ENCODE data around the gene GCGR. TPM values are rescaled to one million over a fixed set of nuclear protein-coding genes. Genes with fewer than 3 reads are reported as not detected.
A peak's percentile ranks its signal among the peaks of the same experiment; 100 is the strongest.

GCGR gene
- total and polyA plus RNA-seq, 7 donors: 0.03 to 0.08 TPM; not detected in 5

DNA sequence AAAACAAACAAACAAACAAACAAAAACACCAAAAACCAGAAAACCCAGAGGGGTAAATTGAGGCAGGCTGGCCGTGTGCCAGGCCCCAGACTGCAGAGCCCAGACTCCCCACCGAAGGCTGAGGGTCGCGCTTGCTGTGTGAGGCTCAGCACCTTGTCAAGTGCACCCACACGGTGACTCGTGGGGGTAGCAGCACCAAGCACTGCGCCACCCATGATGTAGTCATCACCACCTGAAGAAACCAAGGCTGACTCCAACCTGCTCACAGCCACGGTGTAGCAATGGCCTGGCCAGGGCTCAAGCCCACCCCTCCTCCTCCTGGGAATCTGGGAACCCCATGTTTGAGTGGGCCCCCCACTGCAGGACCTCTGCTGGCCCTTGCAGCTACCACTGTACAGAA is 17.2 kb downstream of the GCGR start:
- Histone ChIP-seq H3K4me3 (peak overlapping the region; percentile 18), H3K9me3 (no peaks in the 10 kb centered on the region), H3K27me3 (ENCODE audit: insufficient read depth in 3 of 3, low read length in 2 of 3) (peaks cover 0 to 1% (median 0%) of the 10 kb centered on the region in 3 donors), H3K4me1 (peaks cover 20% of the 10 kb centered on the region), H3K27ac (peak overlapping the region; percentile 89), H3K36me3 (ENCODE audit: insufficient read depth in 1 of 2, low read depth in 1 of 2) (no peaks in the 10 kb centered on the region)
- TF ChIP-seq, protein P1, sequence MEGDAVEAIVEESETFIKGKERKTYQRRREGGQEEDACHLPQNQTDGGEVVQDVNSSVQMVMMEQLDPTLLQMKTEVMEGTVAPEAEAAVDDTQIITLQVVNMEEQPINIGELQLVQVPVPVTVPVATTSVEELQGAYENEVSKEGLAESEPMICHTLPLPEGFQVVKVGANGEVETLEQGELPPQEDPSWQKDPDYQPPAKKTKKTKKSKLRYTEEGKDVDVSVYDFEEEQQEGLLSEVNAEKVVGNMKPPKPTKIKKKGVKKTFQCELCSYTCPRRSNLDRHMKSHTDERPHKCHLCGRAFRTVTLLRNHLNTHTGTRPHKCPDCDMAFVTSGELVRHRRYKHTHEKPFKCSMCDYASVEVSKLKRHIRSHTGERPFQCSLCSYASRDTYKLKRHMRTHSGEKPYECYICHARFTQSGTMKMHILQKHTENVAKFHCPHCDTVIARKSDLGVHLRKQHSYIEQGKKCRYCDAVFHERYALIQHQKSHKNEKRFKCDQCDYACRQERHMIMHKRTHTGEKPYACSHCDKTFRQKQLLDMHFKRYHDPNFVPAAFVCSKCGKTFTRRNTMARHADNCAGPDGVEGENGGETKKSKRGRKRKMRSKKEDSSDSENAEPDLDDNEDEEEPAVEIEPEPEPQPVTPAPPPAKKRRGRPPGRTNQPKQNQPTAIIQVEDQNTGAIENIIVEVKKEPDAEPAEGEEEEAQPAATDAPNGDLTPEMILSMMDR (IDR thresholded peaks at IDR 0.05): no peak
- DNase-seq (no peak), ATAC-seq (peak; percentile 4 to 7 (median 5))
- intact Hi-C loops (cut with DNase I): loop anchor here in 1 of 2 donors (5.0 kb wide), 1 partner anchor 36 kb away; no protein-coding TSS in a partner anchor
- WGBS, 3 donors: 72 to 76% (median 75%) methylated on average over 8 of the region's 8 CpGs

DNA sequence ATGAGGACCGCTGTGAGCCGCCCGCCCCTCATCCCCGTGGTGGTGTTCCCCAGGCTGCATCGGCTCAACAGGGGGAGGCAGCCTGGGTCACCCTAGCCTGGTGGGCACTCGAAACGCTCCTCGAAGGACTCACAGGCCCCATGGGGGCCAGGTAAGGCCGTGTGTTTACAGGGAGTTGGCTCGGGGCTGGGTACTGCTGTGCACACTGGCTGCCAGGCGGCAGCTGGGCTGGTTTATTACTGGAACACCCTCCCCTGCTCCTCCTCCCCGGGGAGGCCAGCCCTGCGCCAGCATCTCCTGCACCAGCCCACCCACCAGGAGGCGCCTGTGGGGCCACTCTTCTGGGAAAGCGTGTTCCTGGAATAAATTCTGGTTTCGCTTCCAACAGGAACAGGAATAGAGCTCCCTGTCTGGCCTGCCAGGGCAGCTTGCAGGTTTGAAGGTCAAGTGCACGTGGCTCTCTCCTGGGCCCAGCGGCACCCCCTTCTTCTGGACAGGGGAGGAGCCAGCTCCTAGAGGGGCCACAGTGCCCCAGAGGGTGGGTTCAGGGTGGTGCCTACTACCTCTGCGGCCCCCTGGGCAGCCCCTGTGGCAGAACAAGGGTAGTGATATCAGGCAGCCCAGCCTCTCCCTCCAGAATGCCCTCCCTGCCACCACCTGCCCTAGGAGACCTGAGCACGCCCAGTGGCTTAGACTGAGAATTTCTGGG is 17.8 kb downstream of the GCGR start:
- intact Hi-C loops (cut with DNase I): loop anchor here (2.0 to 5.0 kb wide), 2 partner anchors 33 to 36 kb away; no protein-coding TSS in a partner anchor
- DNase-seq: peak; percentile 86 to 95

DNA sequence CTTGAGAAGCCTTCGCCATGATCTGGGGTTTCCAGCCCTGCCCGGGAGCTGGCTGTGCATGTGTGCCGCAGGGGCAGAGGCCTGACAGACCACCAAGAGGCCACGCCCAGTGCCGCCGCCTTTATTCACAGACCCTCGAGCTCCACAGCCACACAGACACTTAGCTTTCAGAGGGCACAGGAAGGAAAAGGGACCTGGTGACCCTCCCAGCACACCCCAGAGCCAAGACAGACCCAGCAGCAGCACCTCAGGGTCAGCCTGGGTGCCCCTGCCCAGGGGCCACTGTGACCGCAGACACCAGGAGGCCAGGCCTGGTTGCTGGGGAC is 18.3 kb downstream of the GCGR start:
- 67 to 76% (median 69%) methylated on average over 8 of the region's 8 CpGs for WGBS, 3 donors
- Histone ChIP-seq H3K27me3 (ENCODE audit: insufficient read depth in 3 of 3, low read length in 2 of 3) (no peaks in the 10 kb centered on the region), H3K27ac (peak overlapping the region; percentile 89), H3K4me1 (peaks cover 20% of the 10 kb centered on the region), H3K36me3 (ENCODE audit: insufficient read depth in 1 of 2, low read depth in 1 of 2) (no peaks in the 10 kb centered on the region), H3K9me3 (no peaks in the 10 kb centered on the region), H3K4me3 (no peak overlapping the region)
- no peak for ATAC-seq
- TF ChIP-seq, protein P1 (IDR thresholded peaks at IDR 0.05): no peak
- intact Hi-C loops (cut with DNase I): loop anchor here (2.0 to 5.0 kb wide), 2 partner anchors 33 to 35 kb away; no protein-coding TSS in a partner anchor
- DNase-seq: no peak

More for the DNA sequence above, 17.8 kb downstream of the GCGR start:
- H3K36me3 ChIP-seq (ENCODE audit: insufficient read depth in 1 of 2, low read depth in 1 of 2): no peaks in the 10 kb centered on the region
- peak; percentile 75 to 86 (median 82) for ATAC-seq
- peak overlapping the region; percentile 18 for H3K4me3 ChIP-seq
- 15 to 31% (median 21%) methylated on average over 18 to 20 of the region's 20 CpGs for WGBS, 3 donors
- H3K4me1 ChIP-seq: peaks cover 20% of the 10 kb centered on the region
- H3K9me3 ChIP-seq: no peaks in the 10 kb centered on the region
- H3K27me3 ChIP-seq (ENCODE audit: insufficient read depth in 3 of 3, low read length in 2 of 3): peaks cover 0 to 1% (median 0%) of the 10 kb centered on the region in 3 donors
- TF ChIP-seq, protein P1 (IDR thresholded peaks at IDR 0.05): peak; percentile 70
- H3K27ac ChIP-seq: peak overlapping the region; percentile 89

DNA sequence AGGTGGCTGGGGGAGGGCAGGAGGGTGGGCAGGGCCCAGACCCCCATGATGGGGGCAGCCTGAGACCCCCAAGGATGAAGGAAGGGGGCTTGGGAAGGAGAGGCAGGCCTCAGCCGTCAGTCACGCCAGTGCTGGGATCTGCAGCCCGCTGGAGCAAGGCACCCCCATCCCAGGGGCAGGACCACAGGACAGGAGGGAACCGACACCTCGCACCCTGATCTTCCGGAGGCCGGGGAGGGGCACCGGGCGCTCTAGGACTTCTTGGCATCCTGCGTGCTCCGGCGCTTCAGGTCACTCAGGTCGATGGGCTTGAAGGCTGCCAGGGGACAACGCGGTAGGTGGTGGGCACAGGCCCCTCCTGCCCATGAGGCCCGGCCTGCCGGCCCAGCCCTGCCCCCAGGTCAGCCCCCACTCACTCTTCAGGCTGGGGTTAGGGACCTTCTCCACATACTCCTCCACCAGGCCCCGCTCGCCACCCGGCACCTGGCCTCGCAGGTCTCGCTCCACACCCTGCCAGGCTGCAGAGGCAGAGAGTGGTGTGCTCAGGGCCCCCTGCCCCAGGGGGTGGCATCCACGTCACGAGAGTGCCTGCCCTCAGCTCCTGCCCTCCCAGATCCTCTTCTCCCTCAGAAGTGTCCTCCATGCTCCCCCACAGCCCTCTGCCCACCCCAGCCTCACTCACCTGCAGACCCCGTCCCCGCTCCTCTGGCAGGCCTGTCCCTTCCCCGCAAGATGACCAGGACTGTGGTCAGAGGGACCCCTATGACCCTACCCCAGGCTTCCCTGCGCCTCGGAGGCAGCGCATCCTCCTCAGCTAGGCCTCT is 19.3 kb downstream of the GCGR start:
- no peak overlapping the region for H3K4me3 ChIP-seq
- H3K27me3 ChIP-seq (ENCODE audit: insufficient read depth in 3 of 3, low read length in 2 of 3): no peaks in the 10 kb centered on the region
- no peaks in the 10 kb centered on the region for H3K36me3 ChIP-seq (ENCODE audit: insufficient read depth in 1 of 2, low read depth in 1 of 2)
- H3K4me1 ChIP-seq: peaks cover 20% of the 10 kb centered on the region
- no peak for ATAC-seq
- DNase-seq: no peak
- intact Hi-C loops (cut with DNase I): loop anchor here (2.0 to 5.0 kb wide), 2 partner anchors 32 to 34 kb away; no protein-coding TSS in a partner anchor
- TF ChIP-seq, protein P1 (IDR thresholded peaks at IDR 0.05): no peak
- H3K9me3 ChIP-seq: no peaks in the 10 kb centered on the region
- peak overlapping the region; percentile 89 for H3K27ac ChIP-seq
- 90 to 93% (median 91%) methylated on average over 23 to 30 of the region's 30 CpGs for WGBS, 3 donors

Measured in psoas muscle (tissue), 8 donors.